Tibial artery (tissue), 4 donors: Measurements from ENCODE around the gene PARP16.

ENCODE experiments used
- DNase-seq, 2 donors: peaks; one replicate each; pipeline ENCODE4 v3.0.0-alpha.2; 2019
- H3K27ac ChIP-seq, 2 donors: fragments of 200-600 bp; sonication (generic) in 1 of 2; 1 replicate in 1 of 2; 2 replicates in 1 of 2; pipeline ENCODE4 v1.5.1; 2018 to 2019; ENCODE audit warnings: mild to moderate bottlenecking in 1 of 2
- H3K27me3 ChIP-seq, 2 donors: fragments of 200-600 bp; sonication (generic) in 1 of 2; one replicate each; pipeline versions ENCODE4 v1.5.1 to v1.6.0; 2016 to 2019
- H3K36me3 ChIP-seq, 3 donors: fragments of 200-600 bp; sonication (generic) in 2 of 3; one replicate each; pipeline ENCODE4 v1.5.1; 2016 to 2019; ENCODE audit warnings: mild to moderate bottlenecking in 2 of 3
- H3K4me1 ChIP-seq, 4 donors: fragments of 200-600 bp; sonication (generic) in 2 of 4; 1 replicate in 3 of 4; 2 replicates in 1 of 4; pipeline ENCODE4 v1.5.1; 2016 to 2019
- H3K4me3 ChIP-seq, 2 donors: fragments of 200-600 bp; sonication (generic) in 1 of 2; 1 replicate in 1 of 2; 2 replicates in 1 of 2; pipeline ENCODE4 v1.5.1; 2018 to 2019; ENCODE audit warnings: mild to moderate bottlenecking in 2 of 2
- H3K9me3 ChIP-seq, 3 donors: fragments of 200-600 bp; sonication (generic) in 1 of 3; one replicate each; pipeline ENCODE4 v1.5.1; 2016 to 2019
- intact Hi-C: fragments of 100-400 bp; cut with DNase I; formaldehyde crosslinking; loops from one replicate; pipeline ENCODE4 v1.15.0; 2023; ENCODE audit warnings: low total_unique reads
- TF ChIP-seq, protein P1 (sequence below), 2 experiments: fragments of 200-600 bp in 1 of 2; fragments of 450-650 bp in 1 of 2; IDR thresholded peaks; one replicate each; pipeline ENCODE4 v1.5.1; 2017 to 2019; ENCODE audit warnings: antibody characterized with exemption in 2 of 2, mild to moderate bottlenecking in 1 of 2, moderate library complexity in 1 of 2

PARP16 gene

GRCh38 chr15:65332391-65333147, 45.9 kb upstream of the PARP16 start:
- H3K27ac ChIP-seq: no peak overlapping the region
- H3K4me1 ChIP-seq: no peaks in the 10 kb centered on the region
- no peaks in the 10 kb centered on the region for H3K9me3 ChIP-seq
- H3K36me3 ChIP-seq: no peaks in the 10 kb centered on the region
- TF ChIP-seq, protein P1, sequence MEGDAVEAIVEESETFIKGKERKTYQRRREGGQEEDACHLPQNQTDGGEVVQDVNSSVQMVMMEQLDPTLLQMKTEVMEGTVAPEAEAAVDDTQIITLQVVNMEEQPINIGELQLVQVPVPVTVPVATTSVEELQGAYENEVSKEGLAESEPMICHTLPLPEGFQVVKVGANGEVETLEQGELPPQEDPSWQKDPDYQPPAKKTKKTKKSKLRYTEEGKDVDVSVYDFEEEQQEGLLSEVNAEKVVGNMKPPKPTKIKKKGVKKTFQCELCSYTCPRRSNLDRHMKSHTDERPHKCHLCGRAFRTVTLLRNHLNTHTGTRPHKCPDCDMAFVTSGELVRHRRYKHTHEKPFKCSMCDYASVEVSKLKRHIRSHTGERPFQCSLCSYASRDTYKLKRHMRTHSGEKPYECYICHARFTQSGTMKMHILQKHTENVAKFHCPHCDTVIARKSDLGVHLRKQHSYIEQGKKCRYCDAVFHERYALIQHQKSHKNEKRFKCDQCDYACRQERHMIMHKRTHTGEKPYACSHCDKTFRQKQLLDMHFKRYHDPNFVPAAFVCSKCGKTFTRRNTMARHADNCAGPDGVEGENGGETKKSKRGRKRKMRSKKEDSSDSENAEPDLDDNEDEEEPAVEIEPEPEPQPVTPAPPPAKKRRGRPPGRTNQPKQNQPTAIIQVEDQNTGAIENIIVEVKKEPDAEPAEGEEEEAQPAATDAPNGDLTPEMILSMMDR (IDR thresholded peaks at IDR 0.05): no peak
- intact Hi-C loops: loop anchor here (5.0 kb wide), 1 partner anchor 40 kb away; no protein-coding TSS in a partner anchor
- H3K4me3 ChIP-seq: no peak overlapping the region
- DNase-seq: no peak
- H3K27me3 ChIP-seq: peaks cover 0 to 50% of the 10 kb centered on the region in 2 donors

- DNase-seq: no peak
- H3K4me3 ChIP-seq: no peak overlapping the region
- H3K36me3 ChIP-seq: no peaks in the 10 kb centered on the region
- H3K9me3 ChIP-seq: no peaks in the 10 kb centered on the region
- H3K27me3 ChIP-seq: peaks cover 0 to 47% of the 10 kb centered on the region in 2 donors
- no peaks in the 10 kb centered on the region for H3K4me1 ChIP-seq
- intact Hi-C loops: loop anchor here (5.0 kb wide), 1 partner anchor 40 kb away; no protein-coding TSS in a partner anchor
- H3K27ac ChIP-seq: no peak overlapping the region
- TF ChIP-seq, protein P1 (IDR thresholded peaks at IDR 0.05): no peak
Observed at GRCh38 chr15:65331811-65332210, 45.1 kb upstream of the PARP16 start.

- Histone ChIP-seq H3K27me3 (peaks cover 0 to 41% of the 10 kb centered on the region in 2 donors), H3K27ac (no peak overlapping the region), H3K36me3 (no peaks in the 10 kb centered on the region), H3K4me3 (no peak overlapping the region), H3K9me3 (no peaks in the 10 kb centered on the region), H3K4me1 (no peaks in the 10 kb centered on the region)
- intact Hi-C loops: loop anchor here (5.0 kb wide), 1 partner anchor 41 kb away; no protein-coding TSS in a partner anchor
- TF ChIP-seq, protein P1 (IDR thresholded peaks at IDR 0.05): no peak
- no peak for DNase-seq
Observed at GRCh38 chr15:65330934-65331645, 44.4 kb upstream of the PARP16 start.

GRCh38 chr15:65329984-65330735, 43.5 kb upstream of the PARP16 start:
- no peak for DNase-seq
- H3K9me3 ChIP-seq: no peaks in the 10 kb centered on the region
- H3K4me3 ChIP-seq: no peak overlapping the region
- no peaks in the 10 kb centered on the region for H3K4me1 ChIP-seq
- TF ChIP-seq, protein P1 (IDR thresholded peaks at IDR 0.05): no peak
- no peaks in the 10 kb centered on the region for H3K36me3 ChIP-seq
- no peak overlapping the region for H3K27ac ChIP-seq
- intact Hi-C loops: loop anchor here (5.0 kb wide), 1 partner anchor 42 kb away; no protein-coding TSS in a partner anchor
- H3K27me3 ChIP-seq: peaks cover 0 to 35% of the 10 kb centered on the region in 2 donors

DNA sequence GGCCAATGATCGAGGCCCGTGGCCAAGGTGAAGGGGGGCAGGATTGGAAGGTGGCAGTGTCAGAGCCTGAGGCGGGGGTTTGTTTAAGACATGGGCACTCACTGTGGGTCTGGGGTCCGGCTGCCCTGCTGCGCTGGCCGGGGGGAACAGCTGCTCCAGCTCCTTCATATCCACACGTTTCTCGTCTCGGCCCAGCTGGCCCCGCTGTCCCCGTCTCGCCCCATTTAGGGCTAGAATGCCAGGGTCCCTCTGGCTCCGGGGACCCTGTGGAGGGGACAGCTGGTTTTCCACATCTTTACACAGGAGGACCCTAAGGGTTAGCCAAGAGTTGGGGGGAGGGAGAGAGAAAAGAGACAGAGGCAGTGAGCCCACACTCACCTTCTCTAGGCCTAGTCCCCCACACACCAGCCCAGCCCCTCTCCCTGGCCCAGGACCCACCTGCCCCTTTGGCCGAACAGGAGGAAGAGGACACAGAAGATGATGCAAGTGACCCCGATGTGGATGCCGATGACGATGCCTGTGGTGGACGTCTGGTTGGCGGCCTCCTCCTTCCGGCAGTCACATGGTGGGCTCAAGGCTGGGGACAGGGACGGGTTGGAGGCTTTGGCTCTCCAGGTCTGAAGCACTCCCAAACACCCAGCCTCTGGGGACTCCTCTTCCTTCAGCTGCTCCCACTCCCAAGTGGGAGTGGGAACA, 42.8 kb upstream of the PARP16 start:
- no peak overlapping the region for H3K27ac ChIP-seq
- no peaks in the 10 kb centered on the region for H3K9me3 ChIP-seq
- intact Hi-C loops: no loop called here
- no peaks in the 10 kb centered on the region for H3K36me3 ChIP-seq
- no peaks in the 10 kb centered on the region for H3K4me1 ChIP-seq
- no peak overlapping the region for H3K4me3 ChIP-seq
- TF ChIP-seq, protein P1 (IDR thresholded peaks at IDR 0.05): no peak
- DNase-seq: no peak
- H3K27me3 ChIP-seq: peaks cover 0 to 28% of the 10 kb centered on the region in 2 donors
